ENCODE results near the gene UCHL3. TPM values are rescaled to one million over a fixed set of nuclear protein-coding genes. Genes with fewer than 3 reads are reported as not detected.

The UCHL3 gene
- total RNA-seq, 2 experiments from 2014 or later = 34.7 to 49.5 TPM

GRCh38 chr13:75643182-75643581 lies 93.6 kb downstream of the UCHL3 start:
- intact Hi-C loops (cut with micrococcal nuclease; ENCODE audit: unreplicated experiment) = no loop called here

GRCh38 chr13:75643693-75644092 lies 94.1 kb downstream of the UCHL3 start:
- H4K20me1 ChIP-seq (ENCODE audit: insufficient read depth, low read length) = no peaks in the 10 kb centered on the region
- H3K4me3 ChIP-seq (ENCODE audit: low read depth, low read length, poor library complexity, severe bottlenecking) = no peak overlapping the region
- CTCF ChIA-PET (ENCODE audit: unreplicated experiment) = no interaction called here
- H3K9me2 ChIP-seq (ENCODE audit: insufficient read depth, low read length) = no peaks in the 10 kb centered on the region
- DNase-seq (ENCODE audit: low spot score) = no peak
- no TSS peak for BruUV-seq (replicated peaks)
- peaks cover 3% of the 10 kb centered on the region; the same call in 1 of the 2 replicates for H3K36me3 ChIP-seq (ENCODE audit: insufficient read depth, low read length)
- TF ChIP-seq EZH2phosphoT487 (IDR thresholded peaks at IDR 0.05; ENCODE audit: borderline replicate concordance, low read depth, low read length) (no peak), CTCF (conservative IDR thresholded peaks at IDR 0.05; ENCODE audit: low read length) (no peak)
- no peaks in the 10 kb centered on the region for H3K4me1 ChIP-seq (ENCODE audit: insufficient read depth, low read length, poor library complexity, severe bottlenecking)
- intact Hi-C loops (cut with micrococcal nuclease; ENCODE audit: unreplicated experiment) = no loop called here
- no peak overlapping the region for H2AFZ ChIP-seq (ENCODE audit: low read length)
- no peak overlapping the region for H3K27ac ChIP-seq (ENCODE audit: low read depth, low read length, poor library complexity, severe bottlenecking)
- no peaks in the 10 kb centered on the region for H3K79me2 ChIP-seq (ENCODE audit: insufficient read depth, low read depth, low read length)
- POLR2A ChIA-PET = no interaction called here
- H3K9me3 ChIP-seq (ENCODE audit: low read length) = no peaks in the 10 kb centered on the region
- no peak overlapping the region for H3K4me2 ChIP-seq (ENCODE audit: low read length)

More at GRCh38 chr13:75643182-75643581, 93.6 kb downstream of the UCHL3 start:
- ChIA-PET POLR2A (no interaction called here), CTCF (ENCODE audit: unreplicated experiment) (no interaction called here)
- Histone ChIP-seq H2AFZ (ENCODE audit: low read length) (no peak overlapping the region), H3K4me1 (ENCODE audit: insufficient read depth, low read length, poor library complexity, severe bottlenecking) (no peaks in the 10 kb centered on the region), H3K27ac (ENCODE audit: low read depth, low read length, poor library complexity, severe bottlenecking) (no peak overlapping the region), H3K36me3 (ENCODE audit: insufficient read depth, low read length) (peaks cover 3% of the 10 kb centered on the region; the same call in 1 of the 2 replicates), H3K79me2 (ENCODE audit: insufficient read depth, low read depth, low read length) (no peaks in the 10 kb centered on the region), H3K9me3 (ENCODE audit: low read length) (no peaks in the 10 kb centered on the region), H3K9me2 (ENCODE audit: insufficient read depth, low read length) (no peaks in the 10 kb centered on the region), H3K4me2 (ENCODE audit: low read length) (no peak overlapping the region), H4K20me1 (ENCODE audit: insufficient read depth, low read length) (no peaks in the 10 kb centered on the region; the same call in 1 of the 2 replicates), H3K4me3 (ENCODE audit: low read depth, low read length, poor library complexity, severe bottlenecking) (no peak overlapping the region)
- TF ChIP-seq CTCF (conservative IDR thresholded peaks at IDR 0.05; ENCODE audit: low read length) (no peak), EZH2phosphoT487 (IDR thresholded peaks at IDR 0.05; ENCODE audit: borderline replicate concordance, low read depth, low read length) (no peak)
- DNase-seq (ENCODE audit: low spot score) = no peak
- BruUV-seq (replicated peaks) = no TSS peak

- H3K9me3 ChIP-seq (ENCODE audit: low read length) = no peaks in the 10 kb centered on the region
- no peak for DNase-seq (ENCODE audit: low spot score)
- no peaks in the 10 kb centered on the region for H3K79me2 ChIP-seq (ENCODE audit: insufficient read depth, low read depth, low read length)
- H2AFZ ChIP-seq (ENCODE audit: low read length) = no peak overlapping the region
- no peaks in the 10 kb centered on the region for H4K20me1 ChIP-seq (ENCODE audit: insufficient read depth, low read length)
- no peaks in the 10 kb centered on the region for H3K9me2 ChIP-seq (ENCODE audit: insufficient read depth, low read length)
- no peaks in the 10 kb centered on the region for H3K4me1 ChIP-seq (ENCODE audit: insufficient read depth, low read length, poor library complexity, severe bottlenecking)
- H3K4me3 ChIP-seq (ENCODE audit: low read depth, low read length, poor library complexity, severe bottlenecking) = no peak overlapping the region
- H3K36me3 ChIP-seq (ENCODE audit: insufficient read depth, low read length) = peaks cover 3% of the 10 kb centered on the region; the same call in 1 of the 2 replicates
- POLR2A ChIA-PET = no interaction called here
- intact Hi-C loops (cut with micrococcal nuclease; ENCODE audit: unreplicated experiment) = no loop called here
- no peak overlapping the region for H3K4me2 ChIP-seq (ENCODE audit: low read length)
- CTCF ChIA-PET (ENCODE audit: unreplicated experiment) = no interaction called here
- no peak for TF ChIP-seq CTCF (conservative IDR thresholded peaks at IDR 0.05; ENCODE audit: low read length)
- TF ChIP-seq EZH2phosphoT487 (IDR thresholded peaks at IDR 0.05; ENCODE audit: borderline replicate concordance, low read depth, low read length) = no peak
- H3K27ac ChIP-seq (ENCODE audit: low read depth, low read length, poor library complexity, severe bottlenecking) = no peak overlapping the region
- no TSS peak for BruUV-seq (replicated peaks)
These were observed 95.5 kb downstream of the UCHL3 start for GRCh38 chr13:75645141-75645540.
